Upper lobe of left lung (tissue), 4 donors: ENCODE measurements around the gene CREB3L2.

ENCODE experiments used
- EP300 ChIP-seq, 4 donors: sonication (generic); formaldehyde crosslinking; IDR thresholded peaks; one replicate each; pipeline ENCODE4 v1.5.1; 2017; ENCODE audit warnings: antibody characterized with exemption in 4 of 4, control low read depth in 2 of 4
- POLR2A ChIP-seq, 4 donors: fragments of 450-650 bp; IDR thresholded peaks; one replicate each; pipeline ENCODE4 v1.5.1; 2016 to 2017; ENCODE audit warnings: antibody characterized with exemption in 4 of 4, mild to moderate bottlenecking in 2 of 4
- POLR2AphosphoS5 ChIP-seq, 2 donors: sonication (generic); formaldehyde crosslinking; IDR thresholded peaks; one replicate each; pipeline ENCODE4 v1.5.1; 2017; ENCODE audit warnings: antibody characterized with exemption in 2 of 2
- TF ChIP-seq, protein P1 (sequence below), 6 experiments: fragments of 450-650 bp in 4 of 6; fragments of 200-600 bp in 2 of 6; sonication (generic) in 2 of 6; IDR thresholded peaks; one replicate each; pipeline ENCODE4 v1.5.1; 2016 to 2019; ENCODE audit warnings: antibody characterized with exemption in 6 of 6

- TF ChIP-seq EP300 (IDR thresholded peaks at IDR 0.05) (no peak), POLR2AphosphoS5 (IDR thresholded peaks at IDR 0.05) (no peak), POLR2A (IDR thresholded peaks at IDR 0.05) (no peak)
- TF ChIP-seq, protein P1, sequence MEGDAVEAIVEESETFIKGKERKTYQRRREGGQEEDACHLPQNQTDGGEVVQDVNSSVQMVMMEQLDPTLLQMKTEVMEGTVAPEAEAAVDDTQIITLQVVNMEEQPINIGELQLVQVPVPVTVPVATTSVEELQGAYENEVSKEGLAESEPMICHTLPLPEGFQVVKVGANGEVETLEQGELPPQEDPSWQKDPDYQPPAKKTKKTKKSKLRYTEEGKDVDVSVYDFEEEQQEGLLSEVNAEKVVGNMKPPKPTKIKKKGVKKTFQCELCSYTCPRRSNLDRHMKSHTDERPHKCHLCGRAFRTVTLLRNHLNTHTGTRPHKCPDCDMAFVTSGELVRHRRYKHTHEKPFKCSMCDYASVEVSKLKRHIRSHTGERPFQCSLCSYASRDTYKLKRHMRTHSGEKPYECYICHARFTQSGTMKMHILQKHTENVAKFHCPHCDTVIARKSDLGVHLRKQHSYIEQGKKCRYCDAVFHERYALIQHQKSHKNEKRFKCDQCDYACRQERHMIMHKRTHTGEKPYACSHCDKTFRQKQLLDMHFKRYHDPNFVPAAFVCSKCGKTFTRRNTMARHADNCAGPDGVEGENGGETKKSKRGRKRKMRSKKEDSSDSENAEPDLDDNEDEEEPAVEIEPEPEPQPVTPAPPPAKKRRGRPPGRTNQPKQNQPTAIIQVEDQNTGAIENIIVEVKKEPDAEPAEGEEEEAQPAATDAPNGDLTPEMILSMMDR (IDR thresholded peaks at IDR 0.05), result no peak
These were observed 27.1 kb downstream of the CREB3L2 start for GRCh38 chr7:137974766-137975165.
